Fibroblast of villous mesenchyme (primary cell): ENCODE data around the gene NAA20. TPM values are rescaled to one million over a fixed set of nuclear protein-coding genes. Genes with fewer than 3 reads are reported as not detected.

Source experiments
- DNase-seq: peaks from one replicate; pipeline ENCODE4 v3.0.0-alpha.2; 2010; ENCODE audit warnings: low read depth
- H3K4me3 ChIP-seq: 2 replicates; pipeline ENCODE4 v1.5.1; 2011; ENCODE audit warnings: low read depth, mild to moderate bottlenecking, low read length
- total RNA-seq: library from RNA; depleted of rRNA; stranded (reverse); fragments of >200 nt; gene quantifications from 2 replicates; pipeline ENCODE4 v1.2.3, GENCODE V29; 2012
- TF ChIP-seq, protein P1 (sequence below): IDR thresholded peaks from 2 replicates; pipeline ENCODE4 v1.5.1; 2012; ENCODE audit warnings: low read depth, mild to moderate bottlenecking, low read length; ENCODE audit not compliant: insufficient read depth

NAA20 gene
- total RNA-seq, 1 donor = 41.5 TPM

DNA sequence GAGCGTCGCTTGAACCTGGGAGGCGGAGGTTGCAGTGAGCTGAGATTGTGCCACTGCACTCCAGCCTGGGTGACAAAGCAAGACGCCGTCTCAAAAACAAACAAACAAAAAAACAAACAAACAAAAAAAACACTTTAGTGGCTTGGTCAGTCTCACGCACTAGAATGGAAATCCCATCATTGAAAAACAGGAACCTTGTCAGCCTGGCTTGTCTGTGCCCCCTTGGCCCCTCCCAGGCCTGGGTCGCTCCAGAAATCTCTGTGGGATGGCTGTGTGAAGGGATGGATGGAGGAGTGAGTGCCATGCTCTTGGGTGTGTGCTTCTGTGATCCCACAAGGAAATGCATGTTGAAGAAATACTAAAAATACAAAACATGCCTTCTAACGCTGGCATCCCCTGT is 20.9 kb upstream of the NAA20 start:
- DNase-seq = no peak
- H3K4me3 ChIP-seq = no peak overlapping the region
- TF ChIP-seq, protein P1, sequence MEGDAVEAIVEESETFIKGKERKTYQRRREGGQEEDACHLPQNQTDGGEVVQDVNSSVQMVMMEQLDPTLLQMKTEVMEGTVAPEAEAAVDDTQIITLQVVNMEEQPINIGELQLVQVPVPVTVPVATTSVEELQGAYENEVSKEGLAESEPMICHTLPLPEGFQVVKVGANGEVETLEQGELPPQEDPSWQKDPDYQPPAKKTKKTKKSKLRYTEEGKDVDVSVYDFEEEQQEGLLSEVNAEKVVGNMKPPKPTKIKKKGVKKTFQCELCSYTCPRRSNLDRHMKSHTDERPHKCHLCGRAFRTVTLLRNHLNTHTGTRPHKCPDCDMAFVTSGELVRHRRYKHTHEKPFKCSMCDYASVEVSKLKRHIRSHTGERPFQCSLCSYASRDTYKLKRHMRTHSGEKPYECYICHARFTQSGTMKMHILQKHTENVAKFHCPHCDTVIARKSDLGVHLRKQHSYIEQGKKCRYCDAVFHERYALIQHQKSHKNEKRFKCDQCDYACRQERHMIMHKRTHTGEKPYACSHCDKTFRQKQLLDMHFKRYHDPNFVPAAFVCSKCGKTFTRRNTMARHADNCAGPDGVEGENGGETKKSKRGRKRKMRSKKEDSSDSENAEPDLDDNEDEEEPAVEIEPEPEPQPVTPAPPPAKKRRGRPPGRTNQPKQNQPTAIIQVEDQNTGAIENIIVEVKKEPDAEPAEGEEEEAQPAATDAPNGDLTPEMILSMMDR = no peak

DNA sequence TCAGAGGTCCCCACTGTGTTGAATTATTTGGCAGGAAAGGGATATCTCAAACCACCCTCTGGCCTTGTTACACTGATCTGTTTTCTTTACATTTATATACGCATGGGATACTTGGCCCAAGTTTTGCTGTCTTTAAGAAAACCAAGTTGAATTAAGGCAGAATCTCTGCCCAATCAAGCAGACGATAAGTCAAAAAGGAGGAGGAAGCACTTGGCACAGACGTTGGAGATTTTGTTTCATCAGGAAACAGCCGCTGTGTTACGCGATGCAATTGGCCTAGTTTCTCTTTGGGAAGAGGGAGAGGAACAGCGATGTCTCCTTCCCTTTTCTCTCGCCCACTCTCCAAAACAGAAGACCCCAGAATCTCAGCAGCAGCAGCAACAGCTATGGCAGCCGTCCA is 20.2 kb upstream of the NAA20 start:
- DNase-seq = no peak
- TF ChIP-seq, protein P1 = no peak
- H3K4me3 ChIP-seq = no peak overlapping the region

DNA sequence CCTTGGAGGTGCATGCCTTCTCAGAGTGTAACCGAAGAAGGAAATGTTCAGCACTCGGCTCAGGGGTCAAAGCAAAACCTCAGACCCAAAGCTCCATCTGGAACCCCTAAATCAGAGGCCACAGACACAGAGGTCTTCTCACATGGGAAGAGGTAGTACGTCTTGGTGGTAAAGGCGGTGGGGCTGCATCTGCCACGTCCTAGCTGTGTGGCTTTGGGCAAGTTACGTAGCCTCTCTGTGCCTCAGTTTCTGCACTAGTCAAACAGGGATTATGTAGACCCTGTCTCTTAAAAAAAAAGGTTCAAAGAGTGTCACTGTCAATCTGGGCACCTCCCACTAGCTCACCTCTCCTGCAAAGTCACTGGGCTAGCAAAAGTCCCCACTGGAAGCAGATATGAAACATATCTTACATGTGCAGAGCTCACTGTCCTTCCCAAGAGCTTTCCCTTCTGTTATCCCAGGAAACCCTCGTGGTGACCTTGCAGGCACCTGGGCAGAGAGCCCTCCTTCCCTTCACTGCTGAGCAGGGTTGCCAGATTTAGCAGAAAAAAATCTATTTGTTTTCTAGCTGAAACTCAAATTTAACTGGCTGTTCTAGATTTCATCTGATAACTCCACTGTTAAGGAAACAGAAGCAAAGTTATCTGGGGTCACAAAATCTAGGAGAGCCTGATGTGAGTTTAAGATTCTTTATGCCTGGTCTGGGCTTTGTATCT is 18.0 kb upstream of the NAA20 start:
- no peak for DNase-seq
- H3K4me3 ChIP-seq = no peak overlapping the region
- TF ChIP-seq, protein P1 = no peak

DNA sequence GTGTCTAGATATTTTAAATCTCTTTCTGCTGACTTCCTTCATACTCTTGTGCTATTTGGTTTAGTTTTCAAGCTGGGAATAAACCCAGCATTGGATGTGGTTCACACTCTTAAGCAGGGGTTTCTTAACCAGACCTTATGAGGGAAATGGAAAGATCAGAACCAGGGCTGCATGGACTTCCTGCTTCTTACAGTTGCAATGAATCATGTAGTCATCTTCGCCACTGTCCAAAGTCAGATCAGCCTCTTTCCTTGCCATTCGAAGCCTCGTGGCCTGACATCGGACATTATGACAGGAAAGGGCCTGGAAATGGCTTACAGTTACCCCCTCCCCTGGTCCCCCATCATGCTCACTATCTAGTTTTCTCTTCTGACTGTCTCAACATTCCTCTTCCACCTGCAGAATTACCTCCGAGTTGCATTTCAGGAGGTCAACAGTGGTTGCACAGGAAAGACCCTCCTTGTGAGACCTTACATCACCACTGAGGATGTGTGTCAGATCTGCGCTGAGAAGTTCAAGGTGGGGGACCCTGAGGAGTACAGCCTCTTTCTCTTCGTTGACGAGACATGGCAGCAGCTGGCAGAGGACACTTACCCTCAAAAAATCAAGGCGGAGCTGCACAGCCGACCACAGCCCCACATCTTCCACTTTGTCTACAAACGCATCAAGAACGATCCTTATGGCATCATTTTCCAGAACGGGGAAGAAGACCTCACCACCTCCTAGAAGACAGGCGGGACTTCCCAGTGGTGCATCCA is 16.8 kb upstream of the NAA20 start:
- DNase-seq = no peak
- H3K4me3 ChIP-seq = no peak overlapping the region
- TF ChIP-seq, protein P1 = no peak

DNA sequence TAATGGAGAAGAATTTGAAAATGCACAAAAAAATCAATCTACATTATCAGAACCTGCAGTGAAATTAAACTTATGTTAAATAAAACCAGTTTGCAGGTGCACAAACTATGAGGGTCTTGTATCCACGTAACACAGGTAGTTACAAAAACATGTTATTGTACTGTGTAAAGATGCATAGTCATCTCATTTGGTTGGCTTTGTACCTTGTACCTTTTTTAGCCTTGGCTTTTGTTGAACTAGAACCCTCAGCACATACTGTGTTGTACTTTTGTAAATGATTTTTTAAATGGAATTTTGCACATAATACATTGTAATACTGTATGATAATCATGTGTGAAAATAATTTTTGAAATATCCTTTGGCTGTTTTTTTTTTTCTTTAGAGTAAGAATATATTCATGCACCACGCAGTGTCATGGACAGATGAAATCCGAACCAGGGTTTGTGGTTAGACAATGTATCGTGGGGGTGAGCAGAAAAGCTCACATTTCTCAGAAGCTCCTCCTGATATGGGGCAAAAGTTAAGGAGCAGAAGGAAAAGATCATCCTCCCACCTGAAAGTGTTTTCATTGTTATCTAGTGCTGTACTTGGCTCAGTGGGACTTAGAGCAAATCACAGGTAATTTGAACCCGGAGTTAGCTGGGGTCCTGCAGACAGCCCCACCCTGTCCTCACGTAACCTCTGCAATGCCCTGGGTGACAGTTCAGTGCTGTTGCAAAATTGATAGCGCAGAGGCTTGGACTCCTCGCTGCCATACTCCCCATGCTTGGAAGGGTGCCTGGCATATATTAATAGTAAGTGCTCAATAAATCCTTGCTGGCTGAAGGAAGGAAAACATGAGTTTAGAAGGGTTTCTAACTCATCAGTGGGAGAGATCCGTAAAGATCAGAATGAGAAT is 14.8 kb upstream of the NAA20 start:
- DNase-seq = peak; percentile 31
- no peak overlapping the region for H3K4me3 ChIP-seq

More for the DNA sequence above, 14.8 kb upstream of the NAA20 start:
- TF ChIP-seq, protein P1 = no peak
